ENCODE data around the gene PELI2.
A peak's percentile ranks its signal among the peaks of the same experiment; 100 is the strongest.

The PELI2 gene, protein sequence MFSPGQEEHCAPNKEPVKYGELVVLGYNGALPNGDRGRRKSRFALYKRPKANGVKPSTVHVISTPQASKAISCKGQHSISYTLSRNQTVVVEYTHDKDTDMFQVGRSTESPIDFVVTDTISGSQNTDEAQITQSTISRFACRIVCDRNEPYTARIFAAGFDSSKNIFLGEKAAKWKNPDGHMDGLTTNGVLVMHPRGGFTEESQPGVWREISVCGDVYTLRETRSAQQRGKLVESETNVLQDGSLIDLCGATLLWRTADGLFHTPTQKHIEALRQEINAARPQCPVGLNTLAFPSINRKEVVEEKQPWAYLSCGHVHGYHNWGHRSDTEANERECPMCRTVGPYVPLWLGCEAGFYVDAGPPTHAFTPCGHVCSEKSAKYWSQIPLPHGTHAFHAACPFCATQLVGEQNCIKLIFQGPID

DNA sequence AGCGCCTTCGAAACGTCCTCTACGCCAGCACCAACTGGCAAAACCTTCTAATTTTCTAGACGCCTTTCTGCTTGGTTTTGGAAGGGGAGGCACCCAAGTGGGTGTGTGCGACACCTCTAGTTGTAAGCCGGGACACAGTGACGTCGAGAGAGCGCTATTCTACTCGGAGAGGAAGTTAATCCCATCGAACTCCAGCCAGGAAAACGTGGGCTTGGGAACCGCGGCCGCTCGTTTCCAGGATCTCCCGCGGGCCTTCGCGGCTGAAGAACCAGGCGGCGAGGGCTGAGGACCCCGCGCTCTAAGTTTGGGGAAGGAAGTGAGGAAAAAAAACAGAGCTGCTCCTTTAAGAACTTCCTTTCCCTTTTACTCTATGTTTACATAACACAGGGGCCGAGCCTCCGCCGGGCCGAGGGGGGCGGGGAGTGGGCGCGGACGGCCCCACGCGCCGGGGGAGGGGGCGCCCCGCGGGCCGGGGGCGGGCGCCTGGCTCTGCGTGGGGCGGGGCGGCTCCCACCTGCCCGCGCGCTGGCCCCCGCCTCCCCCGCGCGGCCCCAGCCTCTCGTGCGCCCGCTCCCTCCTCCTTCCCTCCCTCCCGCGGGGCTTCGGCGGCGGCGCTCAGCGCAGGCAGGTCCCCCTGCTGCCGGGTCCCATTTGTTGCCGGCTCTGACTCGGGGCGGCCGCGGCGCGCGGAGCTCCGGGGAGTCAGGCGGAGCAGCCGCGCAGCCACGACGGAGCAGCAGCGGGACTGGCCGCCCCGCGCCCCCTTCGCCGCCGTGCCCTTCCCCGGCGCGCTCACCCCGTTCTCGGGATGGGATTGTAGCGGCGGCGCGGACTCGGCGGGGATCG is at the start of gene PELI2:
TSS of gene PELI2 (plus strand) at position 647 of the 846 bp plus-strand sequence. CDS start 250 bp downstream, outside the sequence.
- Histone ChIP-seq H3K36me3 (ENCODE audit: insufficient read depth, low read length) (no peaks in the 10 kb centered on the region), H3K9me3 (ENCODE audit: low read length) (no peaks in the 10 kb centered on the region), H3K27me3 (ENCODE audit: insufficient read depth, low read length) (no peaks in the 10 kb centered on the region), H3K4me1 (ENCODE audit: insufficient read depth, low read length) (peaks cover 14% of the 10 kb centered on the region), H2AFZ (ENCODE audit: low read depth, low read length) (peak within 1 kb of the TSS; percentile 96), H3K4me3 (ENCODE audit: low read length) (peak within 1 kb of the TSS; percentile 79)

- no peak overlapping the region for H2AFZ ChIP-seq (ENCODE audit: low read depth, low read length)
- peaks cover 3% of the 10 kb centered on the region for H3K27me3 ChIP-seq (ENCODE audit: insufficient read depth, low read length)
- no peaks in the 10 kb centered on the region for H3K9me3 ChIP-seq (ENCODE audit: low read length)
- H3K4me1 ChIP-seq (ENCODE audit: insufficient read depth, low read length), result no peaks in the 10 kb centered on the region
- no peak overlapping the region for H3K4me3 ChIP-seq (ENCODE audit: low read length)
- H3K36me3 ChIP-seq (ENCODE audit: insufficient read depth, low read length), result no peaks in the 10 kb centered on the region
Measured at GRCh38 chr14:56073799-56074198, 44.4 kb upstream of the PELI2 start.

GRCh38 chr14:56075301-56075700 is 42.9 kb upstream of the PELI2 start:
- Histone ChIP-seq H3K4me1 (ENCODE audit: insufficient read depth, low read length) (no peaks in the 10 kb centered on the region), H3K4me3 (ENCODE audit: low read length) (no peak overlapping the region), H3K27me3 (ENCODE audit: insufficient read depth, low read length) (peaks cover 3% of the 10 kb centered on the region), H2AFZ (ENCODE audit: low read depth, low read length) (no peak overlapping the region), H3K36me3 (ENCODE audit: insufficient read depth, low read length) (no peaks in the 10 kb centered on the region), H3K9me3 (ENCODE audit: low read length) (no peaks in the 10 kb centered on the region)

DNA sequence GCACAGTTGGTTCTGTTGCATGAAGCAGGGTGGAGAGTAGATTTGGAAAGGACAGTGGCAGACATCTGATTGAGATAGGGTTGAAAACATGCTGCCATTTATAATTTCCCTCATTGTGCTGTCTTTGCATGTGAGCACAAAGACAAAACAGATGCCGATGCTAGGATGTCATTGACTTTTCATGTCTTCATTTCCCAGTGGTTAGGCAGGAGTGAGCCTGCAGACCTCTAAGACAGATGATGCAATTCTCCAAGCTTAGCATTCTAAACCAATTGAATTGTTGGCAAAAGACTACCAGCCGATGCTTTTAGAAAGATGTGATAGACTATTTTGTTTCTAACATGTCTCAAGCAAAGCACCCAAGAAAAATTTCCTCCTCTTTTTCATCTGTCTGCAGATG is 37.1 kb upstream of the PELI2 start:
- no peaks in the 10 kb centered on the region for H3K9me3 ChIP-seq (ENCODE audit: low read length)
- H3K36me3 ChIP-seq (ENCODE audit: insufficient read depth, low read length), result no peaks in the 10 kb centered on the region
- H3K4me1 ChIP-seq (ENCODE audit: insufficient read depth, low read length), result peaks cover 4% of the 10 kb centered on the region
- peaks cover 5% of the 10 kb centered on the region for H3K27me3 ChIP-seq (ENCODE audit: insufficient read depth, low read length)
- no peak overlapping the region for H3K4me3 ChIP-seq (ENCODE audit: low read length)
- H2AFZ ChIP-seq (ENCODE audit: low read depth, low read length), result no peak overlapping the region

DNA sequence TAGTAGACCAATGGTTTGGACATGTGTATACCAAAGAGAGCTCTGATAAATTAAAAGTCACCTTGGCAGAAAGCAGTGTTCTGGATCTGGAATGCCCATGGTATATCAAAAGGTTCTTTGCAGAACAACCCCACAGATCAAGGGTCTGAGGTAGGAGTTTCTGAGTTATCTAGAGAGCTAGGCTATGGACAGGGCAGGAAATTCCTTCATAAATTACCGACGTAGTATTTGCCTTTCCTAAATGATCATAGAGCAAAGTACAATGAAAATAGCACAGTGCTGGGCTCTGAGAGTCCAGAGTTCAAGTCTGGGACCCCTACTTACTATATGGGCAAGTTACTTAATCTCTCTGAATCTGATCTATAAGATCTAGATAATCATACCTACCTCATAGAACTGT is 35.3 kb upstream of the PELI2 start:
- peaks cover 4% of the 10 kb centered on the region for H3K4me1 ChIP-seq (ENCODE audit: insufficient read depth, low read length)
- H3K27me3 ChIP-seq (ENCODE audit: insufficient read depth, low read length), result peaks cover 5% of the 10 kb centered on the region
- H3K4me3 ChIP-seq (ENCODE audit: low read length), result no peak overlapping the region
- no peak overlapping the region for H2AFZ ChIP-seq (ENCODE audit: low read depth, low read length)
- no peaks in the 10 kb centered on the region for H3K9me3 ChIP-seq (ENCODE audit: low read length)
- H3K36me3 ChIP-seq (ENCODE audit: insufficient read depth, low read length), result no peaks in the 10 kb centered on the region

- Histone ChIP-seq H3K9me3 (ENCODE audit: low read length) (no peaks in the 10 kb centered on the region), H2AFZ (ENCODE audit: low read depth, low read length) (no peak overlapping the region), H3K4me3 (ENCODE audit: low read length) (no peak overlapping the region), H3K36me3 (ENCODE audit: insufficient read depth, low read length) (no peaks in the 10 kb centered on the region), H3K27me3 (ENCODE audit: insufficient read depth, low read length) (peaks cover 2% of the 10 kb centered on the region), H3K4me1 (ENCODE audit: insufficient read depth, low read length) (peaks cover 7% of the 10 kb centered on the region)
Measured at GRCh38 chr14:56085471-56085870, 32.7 kb upstream of the PELI2 start.

DNA sequence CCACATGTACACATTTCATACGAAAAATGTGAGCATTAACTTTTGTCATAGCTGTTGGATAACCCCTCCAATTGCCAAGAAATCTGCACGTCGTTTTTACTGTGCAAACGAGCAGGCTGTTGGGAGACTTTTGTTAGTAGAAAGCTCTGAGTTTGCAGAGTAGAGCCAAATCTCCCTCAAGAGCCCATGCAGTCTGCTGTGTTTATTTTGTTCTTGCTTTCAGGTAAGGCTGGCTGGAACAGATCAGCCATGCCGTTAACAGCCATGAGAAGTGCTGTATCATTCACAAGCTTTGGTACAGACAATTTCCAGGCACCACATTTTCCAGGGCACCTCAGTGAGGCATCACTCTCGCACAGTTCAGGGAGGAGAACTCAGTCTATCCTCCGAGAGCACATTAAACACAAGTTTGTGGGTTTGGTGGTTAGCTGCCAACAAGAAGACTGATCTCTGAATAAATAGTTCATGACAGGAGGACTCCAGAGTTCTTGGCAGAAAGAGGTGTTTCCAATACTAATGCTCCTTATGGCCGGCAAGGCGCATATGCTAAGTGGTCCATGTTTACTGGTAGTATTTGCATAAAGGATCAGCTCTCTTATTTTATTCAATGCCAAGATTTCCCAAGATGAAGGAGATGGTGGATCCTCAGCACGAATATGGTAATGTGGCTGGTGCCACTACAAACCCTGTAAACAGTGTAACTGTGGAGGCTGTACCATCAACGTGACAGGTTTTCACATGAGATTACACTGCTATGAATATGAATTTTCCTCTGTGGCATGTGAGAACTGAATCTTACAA is 30.3 kb upstream of the PELI2 start:
- Histone ChIP-seq H3K27me3 (ENCODE audit: insufficient read depth, low read length) (no peaks in the 10 kb centered on the region), H3K4me3 (ENCODE audit: low read length) (no peak overlapping the region)

DNA sequence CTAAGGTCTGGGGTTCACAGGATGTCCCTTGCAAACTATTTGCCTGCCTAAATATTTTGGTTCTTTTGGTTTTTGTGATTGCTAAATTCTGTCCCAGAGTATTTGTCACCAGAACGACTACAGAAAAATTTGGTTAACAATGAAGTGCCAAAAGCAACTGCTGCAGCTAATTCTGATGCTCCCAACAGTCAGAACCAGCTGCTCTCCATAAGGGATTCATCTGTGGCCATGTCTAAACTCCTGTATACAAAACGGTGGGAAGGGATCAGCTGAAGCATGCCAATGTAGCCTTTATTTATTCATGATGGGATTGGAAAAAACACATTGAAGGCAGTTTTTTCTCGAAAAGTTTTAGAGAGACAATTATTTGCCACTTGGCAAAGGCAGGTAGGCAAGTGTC is 29.3 kb upstream of the PELI2 start:
- H3K36me3 ChIP-seq (ENCODE audit: insufficient read depth, low read length), result no peaks in the 10 kb centered on the region
- no peaks in the 10 kb centered on the region for H3K9me3 ChIP-seq (ENCODE audit: low read length)
- H3K4me1 ChIP-seq (ENCODE audit: insufficient read depth, low read length), result peaks cover 11% of the 10 kb centered on the region
- no peaks in the 10 kb centered on the region for H3K27me3 ChIP-seq (ENCODE audit: insufficient read depth, low read length)
- H2AFZ ChIP-seq (ENCODE audit: low read depth, low read length), result no peak overlapping the region
- H3K4me3 ChIP-seq (ENCODE audit: low read length), result no peak overlapping the region

More for the DNA sequence above, 30.3 kb upstream of the PELI2 start:
- H3K36me3 ChIP-seq (ENCODE audit: insufficient read depth, low read length), result no peaks in the 10 kb centered on the region
- no peak overlapping the region for H2AFZ ChIP-seq (ENCODE audit: low read depth, low read length)
- H3K4me1 ChIP-seq (ENCODE audit: insufficient read depth, low read length), result peaks cover 6% of the 10 kb centered on the region
- H3K9me3 ChIP-seq (ENCODE audit: low read length), result no peaks in the 10 kb centered on the region

DNA sequence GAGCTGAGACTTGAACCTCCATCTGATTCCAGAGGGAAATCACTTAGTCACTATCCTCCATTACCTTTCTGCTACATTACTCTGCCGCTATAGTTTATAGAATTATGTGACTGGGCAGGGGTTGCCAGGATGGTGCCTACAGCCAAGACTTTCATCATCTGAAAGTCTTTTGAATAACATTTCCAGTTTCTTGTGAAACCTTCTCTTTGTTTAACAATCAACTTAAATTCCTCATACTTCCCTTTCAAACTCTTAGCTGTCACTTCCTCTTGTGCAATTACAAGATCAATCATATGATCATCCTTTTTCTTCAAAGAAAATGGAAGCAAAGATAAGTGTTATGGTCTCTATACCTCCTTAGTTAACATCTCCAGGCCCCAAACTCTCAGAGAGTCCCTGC is 25.4 kb upstream of the PELI2 start:
- Histone ChIP-seq H3K4me3 (ENCODE audit: low read length) (no peak overlapping the region), H3K27me3 (ENCODE audit: insufficient read depth, low read length) (no peaks in the 10 kb centered on the region)

DNA sequence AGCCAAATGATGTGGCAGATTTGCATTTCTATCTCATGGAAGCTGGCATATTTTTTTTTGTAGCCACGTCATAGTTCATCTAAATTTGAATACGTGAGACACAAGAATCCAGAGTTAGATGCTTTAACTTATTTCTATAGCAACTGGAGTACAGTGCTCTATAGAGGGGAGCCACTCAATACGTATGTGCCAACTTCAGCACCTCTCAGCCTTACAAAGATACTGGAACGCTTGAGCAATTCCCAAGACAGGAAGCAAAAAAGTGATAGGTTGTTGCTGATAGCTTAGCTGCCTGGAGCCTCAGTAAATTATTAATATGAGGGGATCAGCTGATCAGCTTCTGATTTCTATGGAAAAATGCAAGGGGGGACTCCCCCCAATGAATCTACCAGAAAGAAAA is 24.1 kb upstream of the PELI2 start:
- Histone ChIP-seq H3K27me3 (ENCODE audit: insufficient read depth, low read length) (no peaks in the 10 kb centered on the region), H3K36me3 (ENCODE audit: insufficient read depth, low read length) (no peaks in the 10 kb centered on the region), H3K9me3 (ENCODE audit: low read length) (peaks cover 5% of the 10 kb centered on the region), H3K4me3 (ENCODE audit: low read length) (no peak overlapping the region), H3K4me1 (ENCODE audit: insufficient read depth, low read length) (peaks cover 15% of the 10 kb centered on the region), H2AFZ (ENCODE audit: low read depth, low read length) (no peak overlapping the region)

More for the DNA sequence above, 25.4 kb upstream of the PELI2 start:
- Histone ChIP-seq H3K9me3 (ENCODE audit: low read length) (peaks cover 5% of the 10 kb centered on the region), H2AFZ (ENCODE audit: low read depth, low read length) (no peak overlapping the region), H3K4me1 (ENCODE audit: insufficient read depth, low read length) (peaks cover 16% of the 10 kb centered on the region), H3K36me3 (ENCODE audit: insufficient read depth, low read length) (no peaks in the 10 kb centered on the region)

DNA sequence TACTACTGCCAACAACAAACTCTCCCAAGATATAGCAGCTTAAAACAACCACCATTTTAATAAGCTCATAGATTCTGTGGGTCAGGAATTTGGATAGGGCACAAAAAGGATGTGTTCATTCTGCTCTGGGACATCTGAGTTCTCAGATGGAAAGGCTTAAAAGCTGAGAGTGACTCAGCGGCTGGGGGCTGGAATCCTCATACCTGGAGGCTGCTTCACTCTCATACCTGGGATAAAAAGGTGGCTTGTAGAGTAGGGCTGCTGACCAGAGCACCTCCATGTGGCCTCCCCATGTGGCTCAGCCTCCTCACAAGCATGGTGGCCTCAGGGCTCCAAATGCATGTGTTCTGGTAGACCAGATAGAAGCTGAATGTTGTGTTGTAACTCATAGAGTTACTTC is 20.2 kb upstream of the PELI2 start:
- H3K9me3 ChIP-seq (ENCODE audit: low read length), result peaks cover 5% of the 10 kb centered on the region
- H3K4me1 ChIP-seq (ENCODE audit: insufficient read depth, low read length), result peaks cover 25% of the 10 kb centered on the region
- H2AFZ ChIP-seq (ENCODE audit: low read depth, low read length), result no peak overlapping the region
- H3K27me3 ChIP-seq (ENCODE audit: insufficient read depth, low read length), result no peaks in the 10 kb centered on the region
- H3K4me3 ChIP-seq (ENCODE audit: low read length), result no peak overlapping the region
- H3K36me3 ChIP-seq (ENCODE audit: insufficient read depth, low read length), result no peaks in the 10 kb centered on the region

DNA sequence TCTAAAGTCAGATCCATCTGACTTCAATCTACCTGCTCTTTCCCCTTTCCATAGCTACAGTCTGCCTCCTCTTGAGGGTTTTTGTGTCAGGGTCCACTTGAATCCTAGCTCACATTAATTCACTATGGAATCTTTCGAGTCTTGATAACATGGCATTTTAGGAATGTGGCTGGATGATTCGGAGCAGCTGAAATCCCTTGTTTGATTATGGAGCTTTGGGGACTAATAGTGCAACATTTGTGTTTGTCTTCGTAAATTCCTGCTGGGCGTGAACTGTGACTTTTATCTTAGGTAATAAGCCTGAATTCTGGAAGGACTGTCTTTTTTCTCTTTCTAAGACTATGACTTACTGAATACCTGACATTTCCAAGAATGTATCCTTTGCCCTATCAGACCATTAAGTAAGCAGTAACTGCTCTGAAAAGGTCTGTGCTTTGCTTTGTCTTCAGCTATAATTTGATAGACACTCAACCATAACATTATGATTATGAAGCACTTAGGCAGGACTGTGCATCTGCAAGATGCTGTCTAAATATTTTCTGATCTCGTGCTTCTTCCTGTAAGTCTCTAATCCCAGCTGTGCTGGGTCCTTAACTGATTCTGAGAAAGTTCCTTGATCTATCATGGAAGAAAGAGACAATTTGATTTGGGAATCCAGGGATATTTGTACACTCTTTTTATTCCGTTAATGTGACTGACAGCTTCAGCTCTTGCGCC is 19.0 kb upstream of the PELI2 start:
- Histone ChIP-seq H3K9me3 (ENCODE audit: low read length) (peaks cover 5% of the 10 kb centered on the region), H3K36me3 (ENCODE audit: insufficient read depth, low read length) (no peaks in the 10 kb centered on the region), H3K4me3 (ENCODE audit: low read length) (no peak overlapping the region), H3K27me3 (ENCODE audit: insufficient read depth, low read length) (no peaks in the 10 kb centered on the region), H2AFZ (ENCODE audit: low read depth, low read length) (no peak overlapping the region), H3K4me1 (ENCODE audit: insufficient read depth, low read length) (peaks cover 17% of the 10 kb centered on the region)
